Measurements from ENCODE around the gene NEUROD2.

NEUROD2 gene

DNA sequence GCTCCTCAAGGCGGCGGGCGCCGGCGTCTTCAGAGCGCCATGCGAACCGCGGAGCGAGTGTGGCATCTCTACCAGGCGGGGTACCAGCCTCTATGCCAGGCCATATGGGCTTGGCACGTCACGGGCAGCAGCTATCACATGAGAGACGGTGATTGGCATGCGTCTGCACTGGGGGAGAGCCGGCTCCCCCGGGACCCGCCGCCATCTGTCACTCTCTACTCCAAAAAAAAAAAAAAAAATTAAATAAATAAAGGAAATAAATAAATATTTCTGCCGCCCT is at the start of gene NEUROD2:
Gene NEUROD2 (minus strand): TSS at position 70 of the 280 bp plus-strand sequence. CDS start 1,321 bp downstream, outside the sequence.
- no peak for FAIRE-seq

DNA sequence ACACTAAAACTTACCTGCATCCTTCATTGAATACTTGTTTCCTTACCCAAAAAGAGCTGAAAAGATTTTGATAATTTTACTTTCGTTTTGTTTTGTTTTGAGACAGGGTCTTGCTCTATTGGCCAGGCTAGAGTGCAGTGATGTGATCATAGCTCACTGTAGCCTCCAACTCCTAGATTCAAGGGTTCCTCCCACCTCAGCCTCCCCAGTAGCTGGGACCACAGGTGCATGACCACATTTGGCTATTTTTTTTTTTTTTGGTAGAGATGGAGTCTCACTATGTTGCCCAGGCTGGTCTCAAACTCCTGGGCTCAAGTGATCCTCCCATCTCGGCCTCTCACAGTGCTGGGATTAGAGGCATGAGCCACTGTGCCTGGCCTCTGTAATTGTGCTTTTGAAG is 47.4 kb upstream of the NEUROD2 start:
- no peak for FAIRE-seq

DNA sequence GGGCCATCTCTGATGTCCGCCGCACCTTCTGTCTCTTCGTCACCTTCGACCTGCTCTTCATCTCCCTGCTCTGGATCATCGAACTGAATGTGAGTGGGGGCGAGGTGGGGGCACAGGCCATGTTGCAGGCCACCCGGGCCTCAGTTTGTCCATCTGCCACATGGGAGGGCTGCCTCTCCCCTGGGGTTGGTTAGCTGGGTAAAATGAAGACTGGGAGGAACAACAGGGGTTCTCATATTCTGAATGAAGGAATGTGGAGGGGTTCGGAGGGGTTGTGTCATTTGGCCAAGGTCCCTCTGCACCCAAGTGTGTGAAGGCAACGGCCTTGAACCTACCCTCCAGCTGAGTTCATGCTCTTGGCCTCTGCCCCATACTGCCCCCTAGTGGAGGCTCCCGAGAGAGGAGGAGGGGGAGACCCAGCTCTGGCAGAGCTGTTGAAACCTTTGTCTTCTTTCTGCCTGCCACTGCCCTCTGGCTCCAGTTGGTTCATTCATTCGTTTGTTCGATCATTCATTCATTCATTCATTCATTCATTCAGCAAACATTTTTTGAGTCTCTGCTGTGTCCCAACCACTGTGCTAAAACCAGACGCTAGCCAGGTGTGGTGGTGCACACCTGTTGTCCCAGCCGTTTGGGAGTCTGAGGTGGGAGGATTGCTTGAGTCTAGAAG is 46.1 kb upstream of the NEUROD2 start:
- no peak for FAIRE-seq

DNA sequence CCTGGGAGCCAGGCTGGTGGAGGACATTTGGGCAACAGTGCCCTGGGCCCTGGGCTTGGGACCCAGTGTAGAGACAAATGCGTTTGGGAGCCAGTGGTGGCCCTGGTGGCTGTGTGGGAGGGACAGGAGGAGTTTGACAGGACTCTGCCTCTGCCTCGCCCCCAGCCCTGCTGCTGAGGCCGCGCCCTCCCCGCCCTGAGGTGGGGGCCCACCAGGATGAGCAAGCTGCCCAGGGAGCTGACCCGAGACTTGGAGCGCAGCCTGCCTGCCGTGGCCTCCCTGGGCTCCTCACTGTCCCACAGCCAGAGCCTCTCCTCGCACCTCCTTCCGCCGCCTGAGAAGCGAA is 45.6 kb upstream of the NEUROD2 start:
- FAIRE-seq: no peak

DNA sequence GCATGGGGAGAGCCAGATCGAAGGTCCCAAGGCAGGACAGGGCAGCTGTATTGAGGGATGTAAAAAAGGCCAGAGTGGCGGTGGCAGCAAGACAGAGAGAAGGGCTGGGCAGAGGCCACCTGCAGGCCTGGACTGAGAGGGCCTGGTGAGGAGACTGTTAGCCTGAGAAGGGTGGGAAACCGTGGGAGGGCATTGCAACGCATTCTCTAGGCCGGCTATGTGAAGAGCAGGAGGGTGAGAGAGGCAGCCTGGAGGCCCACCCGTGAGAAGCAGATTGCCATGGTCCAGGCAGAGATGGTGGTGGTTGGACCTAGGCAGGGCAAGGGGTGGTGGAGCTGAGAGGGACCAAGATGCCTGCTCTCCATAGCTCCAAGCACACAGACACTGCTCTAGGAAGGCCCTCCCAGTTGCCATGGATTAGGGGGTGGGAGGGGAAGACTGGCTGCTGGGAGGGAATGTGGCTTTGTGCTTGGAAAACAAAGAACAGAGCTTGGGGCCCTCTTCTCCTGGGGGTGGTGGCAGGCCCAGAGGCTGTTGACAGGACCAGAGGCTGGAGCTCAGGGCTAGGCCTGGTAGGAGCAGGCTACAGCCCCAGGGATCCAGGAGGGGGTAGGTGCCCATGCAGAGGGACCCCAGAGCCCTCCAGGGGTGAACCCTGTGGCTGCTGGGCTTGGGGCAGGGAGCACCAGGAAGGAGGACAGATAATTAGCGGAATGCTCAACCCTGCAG is 45.0 kb upstream of the NEUROD2 start:
- FAIRE-seq: no peak

DNA sequence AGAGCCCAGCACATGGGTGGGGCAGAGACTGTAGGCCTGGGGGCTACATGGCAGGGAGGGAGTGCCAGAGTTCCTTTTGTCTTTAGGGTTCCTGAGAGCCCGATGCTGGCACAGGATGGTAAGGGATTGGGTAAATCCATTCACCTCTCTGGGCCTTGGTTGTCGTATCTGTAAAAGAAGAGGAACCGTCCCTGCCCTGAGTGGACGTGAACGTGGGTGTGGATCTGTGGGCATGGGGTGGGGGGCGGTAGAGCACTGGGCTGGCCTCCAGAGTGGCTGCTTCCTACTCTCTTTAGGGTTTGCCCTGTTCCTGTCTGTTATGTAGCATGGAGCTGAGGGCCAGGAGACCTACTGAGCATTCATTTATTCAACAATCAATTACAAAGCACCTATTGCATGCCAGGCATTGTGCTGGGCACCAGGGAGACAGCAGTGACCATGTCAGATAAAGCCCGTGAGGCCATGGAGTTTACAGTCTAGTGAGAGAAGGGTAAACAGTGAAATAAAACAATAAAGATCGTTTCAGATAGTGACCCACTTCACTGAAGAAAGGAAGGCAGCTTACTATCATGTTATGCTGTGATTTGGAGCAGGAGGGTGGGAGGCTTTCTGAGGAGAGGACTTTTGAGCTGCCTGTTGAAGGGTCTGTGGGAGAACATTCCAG is 44.3 kb upstream of the NEUROD2 start:
- FAIRE-seq: no peak

DNA sequence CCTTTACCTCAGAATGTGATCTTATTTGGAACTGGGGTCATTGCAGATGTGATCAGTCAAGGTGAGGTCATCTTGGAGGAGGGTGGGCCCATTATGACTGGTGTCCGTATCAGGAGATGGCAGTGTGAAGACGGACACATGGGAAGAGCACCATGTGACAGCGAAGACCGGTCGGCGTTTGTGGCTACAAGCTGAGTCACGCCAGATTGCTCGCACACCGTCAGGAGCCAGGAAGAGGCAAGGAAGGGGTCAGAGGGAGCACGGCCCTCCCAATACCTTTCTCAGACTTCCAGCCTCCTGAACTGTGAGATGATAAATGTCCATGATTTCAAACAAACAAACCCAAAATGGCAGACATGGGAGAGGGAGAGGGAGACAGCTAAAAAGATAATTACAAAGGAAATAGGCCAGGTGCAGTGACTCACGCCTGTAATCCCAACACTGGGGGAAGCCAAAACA is 42.4 kb upstream of the NEUROD2 start:
- no peak for FAIRE-seq

DNA sequence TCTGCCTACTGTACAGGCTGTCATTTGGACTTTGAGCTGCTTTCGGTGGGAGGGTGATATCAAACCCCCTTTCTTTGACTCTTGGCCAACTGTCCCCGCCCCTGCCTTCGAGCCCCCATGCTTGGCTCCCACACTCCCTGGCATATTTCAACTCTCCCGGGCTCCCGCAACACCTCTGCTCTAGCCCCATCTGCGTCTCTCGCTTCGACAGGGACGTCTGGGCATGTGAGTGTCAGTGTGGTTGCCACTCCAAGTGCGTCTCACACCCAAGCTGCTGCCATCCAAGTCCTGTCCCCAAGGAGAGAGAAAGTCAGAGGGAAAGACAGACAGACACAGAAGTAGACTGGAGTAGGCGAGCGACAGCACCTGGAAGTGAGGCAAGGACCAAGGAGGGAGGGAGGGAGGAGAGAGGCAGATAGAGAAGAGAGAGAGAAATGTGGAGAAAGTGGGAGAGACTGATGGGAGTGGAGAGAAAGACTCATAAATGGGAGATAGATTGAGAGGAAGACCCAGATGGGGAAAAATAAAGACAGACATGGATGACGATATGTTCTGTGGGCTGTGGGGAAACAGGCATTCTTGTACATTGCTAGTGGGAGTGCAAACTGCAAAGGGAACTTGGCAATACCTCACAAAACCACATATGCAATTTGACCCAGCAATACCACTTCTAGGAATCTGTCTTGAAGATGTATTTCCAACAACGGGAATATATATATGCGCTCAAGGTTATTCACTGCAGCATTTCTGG is 41.1 kb upstream of the NEUROD2 start:
- no peak for FAIRE-seq

DNA sequence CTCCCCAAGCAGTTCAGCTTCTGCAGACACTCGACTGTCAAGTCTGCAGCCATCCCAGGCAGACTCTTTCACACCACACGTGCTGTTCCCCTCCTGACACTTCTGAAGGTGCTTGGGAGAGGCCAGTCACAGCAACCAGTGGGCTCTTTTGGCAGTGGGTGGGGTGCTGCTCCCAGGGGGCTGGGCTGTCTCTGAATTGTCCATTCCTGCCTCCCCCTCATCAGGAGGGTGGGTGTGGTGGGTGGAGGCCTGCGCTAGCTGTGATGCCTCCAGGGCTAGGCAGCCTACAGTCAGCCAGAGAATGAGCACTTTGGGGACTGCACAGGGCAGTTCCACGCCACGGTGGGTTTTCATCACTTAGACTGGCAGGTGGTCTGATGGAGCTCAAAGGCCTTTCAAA is 39.5 kb upstream of the NEUROD2 start:
- FAIRE-seq: no peak

DNA sequence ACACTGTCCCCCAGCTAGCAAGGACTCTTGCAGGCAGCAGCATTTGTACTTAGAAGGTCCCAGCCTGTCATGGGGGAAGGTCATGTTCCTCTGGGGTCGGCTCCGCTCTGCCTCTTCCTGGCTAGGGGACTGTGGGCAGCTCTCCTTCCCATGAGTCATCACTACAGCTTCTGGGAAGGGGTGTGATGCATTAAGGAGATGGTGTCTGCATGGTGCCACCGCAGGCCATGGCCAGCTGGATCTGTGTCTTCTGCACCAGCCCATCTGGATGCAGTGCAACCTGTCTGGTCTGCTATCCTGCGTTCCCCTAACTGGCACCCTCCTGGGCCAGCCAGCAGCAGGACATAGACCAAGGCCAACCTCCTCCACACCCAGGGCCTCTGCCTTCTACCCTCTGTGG is 35.6 kb upstream of the NEUROD2 start:
- FAIRE-seq: no peak

DNA sequence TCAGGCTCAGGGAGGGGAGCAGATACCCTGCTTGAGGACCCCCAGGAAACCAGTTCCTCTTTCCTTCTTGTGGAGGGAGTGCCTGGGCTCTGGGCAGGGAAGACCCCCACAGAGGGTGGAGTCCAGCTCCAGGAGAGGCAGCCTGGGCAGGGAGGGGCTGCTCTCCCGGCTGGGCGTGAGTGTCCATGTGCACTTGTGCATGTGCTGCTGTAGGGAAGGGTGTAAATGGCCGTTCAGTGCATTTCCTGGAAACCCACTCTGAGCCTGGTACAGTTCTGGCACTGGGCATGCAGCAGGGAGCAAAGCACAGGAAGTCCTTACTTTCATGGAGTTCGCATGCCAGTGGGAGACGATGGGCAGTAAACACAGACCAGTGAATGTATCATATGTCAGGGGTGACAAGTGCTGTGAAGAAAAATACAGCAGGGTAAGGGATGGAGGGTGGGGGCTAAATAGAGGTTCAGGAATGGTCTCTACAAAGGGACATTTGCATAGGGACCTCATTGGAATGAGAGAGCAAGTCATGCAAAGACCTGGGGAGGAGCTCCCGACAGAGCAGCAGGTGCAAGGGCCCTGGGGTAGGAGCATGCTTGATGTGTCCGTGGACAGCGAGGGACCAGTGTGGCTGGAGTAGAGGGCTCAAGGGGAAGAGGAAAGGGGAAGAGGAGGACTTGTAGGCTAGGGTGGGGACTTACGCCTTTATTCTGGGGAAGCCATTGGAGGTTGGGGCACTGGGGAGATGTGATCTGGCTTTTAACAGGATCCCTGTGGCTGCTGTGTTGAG is 34.8 kb upstream of the NEUROD2 start:
- FAIRE-seq: no peak

DNA sequence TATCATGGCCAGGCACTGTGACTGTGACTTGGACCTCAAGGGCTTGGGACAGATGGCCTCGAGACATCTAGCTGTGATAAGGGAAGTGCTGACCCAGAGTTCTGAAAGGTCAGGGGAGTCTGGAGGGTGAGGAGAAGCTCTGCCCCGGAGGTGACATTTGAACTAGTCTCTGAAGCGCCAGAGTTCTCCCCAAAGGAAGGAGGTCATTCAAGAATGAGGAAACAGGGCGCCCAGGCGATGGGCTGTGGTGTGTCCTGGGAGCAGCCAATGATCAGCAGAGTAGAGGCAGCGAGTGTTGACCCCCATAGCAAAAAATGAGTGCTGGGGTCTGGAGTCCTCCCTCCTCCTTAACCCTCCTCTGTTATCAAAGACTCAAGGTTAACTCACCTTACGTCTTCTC is 34.2 kb upstream of the NEUROD2 start:
- FAIRE-seq: no peak

DNA sequence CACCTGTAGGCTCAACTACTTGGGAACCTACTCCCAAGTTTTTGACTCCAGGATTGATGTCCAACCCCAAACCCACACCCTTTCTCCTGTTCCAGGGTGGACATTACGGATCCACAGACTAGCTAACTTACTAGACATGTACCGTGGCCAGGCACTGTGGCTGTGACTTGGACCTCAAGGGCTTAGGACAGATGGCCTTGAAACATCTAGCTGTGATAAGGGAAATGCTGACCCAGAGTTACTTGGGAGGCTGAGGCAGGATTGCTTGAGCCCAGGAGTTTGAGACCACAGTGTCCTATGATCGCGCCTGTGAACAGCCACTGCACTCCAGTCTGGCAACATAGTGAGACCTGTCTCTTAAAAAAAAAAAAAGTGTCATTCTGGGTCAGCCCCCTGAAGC is 33.4 kb upstream of the NEUROD2 start:
- FAIRE-seq: no peak

DNA sequence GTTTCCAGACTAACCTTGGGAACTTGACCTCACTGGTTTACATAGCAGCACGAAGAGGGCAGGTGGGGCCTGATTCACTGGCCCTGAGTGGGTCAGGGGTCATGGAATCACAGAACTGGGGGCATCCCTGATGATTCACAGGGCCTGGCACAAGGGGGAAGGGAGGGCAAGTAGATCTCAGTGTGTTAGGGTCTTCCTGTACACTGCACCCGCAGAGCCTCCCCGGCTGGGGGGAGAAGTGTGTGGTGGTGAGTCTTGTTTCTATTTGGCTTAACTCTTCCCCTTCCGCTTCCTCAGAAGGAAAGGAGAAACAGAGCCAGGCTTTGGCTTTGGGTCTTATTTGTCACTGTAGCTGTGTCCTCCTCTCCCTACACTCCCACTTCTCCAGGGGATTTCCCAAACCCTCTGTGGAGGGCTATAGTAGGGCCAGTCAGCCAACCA is 32.9 kb upstream of the NEUROD2 start:
- FAIRE-seq: no peak

DNA sequence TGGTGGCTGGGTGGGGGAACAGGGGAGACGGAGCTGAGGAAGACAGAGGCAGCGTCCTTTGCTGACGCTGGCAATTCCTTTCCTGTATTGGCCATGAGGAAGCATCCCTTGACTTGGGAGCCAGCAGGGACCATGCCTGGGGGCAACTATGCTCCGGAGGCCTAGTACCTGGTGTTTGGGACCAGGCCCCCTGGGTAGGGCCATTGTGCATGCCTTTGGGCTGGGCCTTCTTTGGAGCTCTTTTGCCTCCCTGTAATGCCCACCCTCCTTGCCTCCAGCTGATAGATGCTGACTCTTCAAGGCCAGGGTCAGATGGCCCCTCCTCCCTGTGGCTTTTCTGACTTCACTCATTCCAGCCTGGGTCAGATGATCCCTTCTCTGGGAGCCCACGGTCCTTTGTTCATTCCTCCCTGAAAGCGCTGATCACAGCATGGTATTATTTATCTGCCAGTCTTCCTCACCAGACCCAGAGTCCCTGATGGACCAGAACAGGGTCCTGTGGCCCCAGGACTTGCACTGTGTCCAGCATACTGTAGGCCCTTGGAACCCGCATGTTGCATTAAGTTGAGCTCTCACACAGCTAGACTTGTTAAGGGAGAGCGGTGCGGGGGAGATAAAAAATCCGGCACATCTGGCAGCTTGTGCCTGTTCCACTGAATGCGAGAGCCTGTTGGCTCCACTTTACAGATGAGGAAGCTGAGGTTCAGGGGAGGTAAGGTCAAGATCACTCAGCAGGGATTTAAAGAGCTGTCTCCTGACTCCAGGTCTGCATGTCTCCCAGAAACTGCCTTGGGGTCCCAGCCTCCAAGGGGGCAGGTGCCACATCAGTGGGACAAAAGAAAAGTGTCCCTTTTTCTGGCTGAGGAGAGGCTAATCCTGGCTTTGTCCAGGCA is 32.1 kb upstream of the NEUROD2 start:
- FAIRE-seq: no peak

DNA sequence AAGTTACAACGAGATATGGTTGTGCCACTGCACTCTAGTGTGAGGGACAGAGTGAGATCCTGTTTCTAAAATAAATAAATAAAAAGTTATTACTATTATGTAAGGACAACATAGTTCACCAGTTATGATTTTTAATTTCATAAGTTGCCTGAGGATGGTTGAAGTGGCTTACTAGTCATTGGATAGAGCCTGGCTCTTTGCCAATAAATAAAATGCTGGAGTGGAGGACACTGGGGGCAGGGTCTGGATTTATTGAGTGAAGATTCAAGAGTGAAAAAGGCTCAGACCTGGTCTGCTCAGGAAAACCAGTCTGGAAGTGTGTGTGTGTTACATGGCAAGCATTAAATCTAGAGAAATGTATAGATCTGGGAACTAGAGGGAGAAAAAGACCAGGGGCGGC is 31.3 kb upstream of the NEUROD2 start:
- no peak for FAIRE-seq

DNA sequence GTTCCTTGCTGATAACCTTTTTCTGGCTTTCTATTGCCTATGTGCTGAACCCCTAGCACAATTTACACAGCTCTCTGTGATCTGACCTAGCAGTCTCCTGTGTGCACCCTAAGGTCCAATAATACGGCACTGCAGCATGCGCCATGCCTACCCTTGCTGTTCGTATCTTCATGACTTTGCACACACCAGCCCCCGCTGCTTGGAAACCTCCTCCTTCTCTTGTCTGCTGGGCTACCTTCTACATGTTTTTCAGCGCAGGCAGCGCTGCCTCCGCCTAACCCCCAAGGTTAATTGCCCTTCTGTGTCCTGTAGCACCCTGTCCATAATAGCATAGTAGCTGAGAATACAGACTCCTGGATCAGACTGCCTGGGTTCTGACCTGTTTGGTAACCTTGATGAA is 30.6 kb upstream of the NEUROD2 start:
- FAIRE-seq: no peak

DNA sequence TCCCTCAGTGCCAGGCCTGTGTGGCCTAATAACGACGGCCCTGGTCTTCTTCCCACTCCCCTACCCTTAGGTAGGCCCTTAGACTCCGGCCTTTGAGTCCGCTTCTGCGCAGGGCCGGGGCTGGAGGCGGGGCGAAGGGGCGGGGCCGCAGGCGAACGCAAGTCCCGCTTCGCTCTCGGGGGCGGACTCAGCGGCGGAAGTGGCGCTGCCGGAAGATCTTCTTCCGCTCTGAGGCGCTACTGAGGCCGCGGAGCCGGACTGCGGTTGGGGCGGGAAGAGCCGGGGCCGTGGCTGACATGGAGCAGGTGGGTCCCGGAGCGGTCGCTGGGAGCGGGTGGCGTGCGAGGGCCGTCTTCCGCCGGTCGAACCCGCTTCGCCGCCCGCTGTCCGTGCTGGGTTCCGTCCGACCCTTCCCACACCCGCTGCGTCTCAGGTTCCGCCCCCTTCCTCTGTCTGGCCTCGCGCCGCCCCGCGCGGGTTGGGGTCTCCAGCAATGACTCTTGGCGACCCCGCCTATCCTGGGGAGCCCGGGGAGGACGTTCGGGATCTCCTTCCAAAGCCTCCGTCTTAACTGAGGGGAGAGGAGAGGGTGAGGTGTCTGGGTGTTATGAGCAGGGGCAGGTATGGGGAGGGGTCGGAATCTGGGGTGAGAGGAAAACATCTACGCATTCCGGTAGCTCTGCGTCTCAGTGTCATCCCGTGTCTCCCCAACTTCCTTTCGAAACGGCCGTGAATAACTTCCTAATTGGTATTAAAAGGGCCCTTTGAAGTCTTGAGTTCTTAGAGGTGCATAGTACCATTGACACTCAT is 29.4 kb upstream of the NEUROD2 start, which contains the start of gene STARD3:
Gene STARD3 (plus strand): TSS at position 218 of the 810 bp plus-strand sequence. CDS start 16,388 bp downstream, outside the sequence.
- no peak for FAIRE-seq

DNA sequence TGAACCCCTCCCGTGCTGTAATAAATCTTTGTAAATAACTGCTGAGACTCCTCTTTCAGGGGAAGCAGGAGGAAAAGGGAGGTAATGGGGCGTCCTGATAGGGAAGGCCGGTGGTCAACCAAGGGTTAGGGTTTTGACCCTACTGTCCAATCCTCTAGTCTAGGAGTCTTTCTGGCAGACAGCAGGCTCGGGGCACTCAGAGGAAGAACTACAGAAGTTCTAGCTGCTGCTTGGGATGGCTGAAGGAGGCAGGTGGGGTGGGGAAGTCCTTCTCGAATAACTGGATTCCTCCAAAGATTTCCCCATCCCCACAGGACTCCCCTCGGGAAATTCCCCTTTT is 28.8 kb upstream of the NEUROD2 start:
- no peak for FAIRE-seq

DNA sequence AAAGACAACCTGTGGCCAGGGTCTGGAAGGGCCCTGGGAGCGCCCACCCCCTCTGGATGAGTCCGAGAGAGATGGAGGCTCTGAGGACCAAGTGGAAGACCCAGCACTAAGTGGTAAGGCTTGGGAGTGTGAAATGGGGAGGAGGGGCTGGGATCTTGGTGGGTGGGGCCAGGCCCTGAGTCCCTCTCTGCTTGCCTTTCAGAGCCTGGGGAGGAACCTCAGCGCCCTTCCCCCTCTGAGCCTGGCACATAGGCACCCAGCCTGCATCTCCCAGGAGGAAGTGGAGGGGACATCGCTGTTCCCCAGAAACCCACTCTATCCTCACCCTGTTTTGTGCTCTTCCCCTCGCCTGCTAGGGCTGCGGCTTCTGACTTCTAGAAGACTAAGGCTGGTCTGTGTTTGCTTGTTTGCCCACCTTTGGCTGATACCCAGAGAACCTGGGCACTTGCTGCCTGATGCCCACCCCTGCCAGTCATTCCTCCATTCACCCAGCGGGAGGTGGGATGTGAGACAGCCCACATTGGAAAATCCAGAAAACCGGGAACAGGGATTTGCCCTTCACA is 28.0 kb upstream of the NEUROD2 start:
- FAIRE-seq: no peak

All from colon (tissue), 2 donors.